Activated gamma-delta T cell treated with Interleukin-2 at 50 U/mL for 16 hours (primary cell): ENCODE data around the gene OR1K1.
"Not testable (repeated sequence)": the region's sequence is repeated elsewhere in the genome, so short reads cannot be mapped to it uniquely, and the experiment has no call there.

Experiments
- DNase-seq: peaks from one replicate; pipeline ENCODE4 v3.0.0-alpha.2; 2020

OR1K1 gene

GRCh38 chr9:122815544-122815943, 15.6 kb downstream of the OR1K1 start:
- no peak for DNase-seq

GRCh38 chr9:122816163-122816867, 16.4 kb downstream of the OR1K1 start:
- DNase-seq = peak; percentile 49

GRCh38 chr9:122819326-122819725, 19.4 kb downstream of the OR1K1 start:
- no peak for DNase-seq

- DNase-seq = no peak
Observed at GRCh38 chr9:122819791-122820489, 20.0 kb downstream of the OR1K1 start.

- no peak for DNase-seq
Observed at GRCh38 chr9:122820490-122820845, 20.5 kb downstream of the OR1K1 start.

GRCh38 chr9:122821278-122821943, 21.5 kb downstream of the OR1K1 start:
- DNase-seq = no peak

GRCh38 chr9:122822056-122822455, 22.1 kb downstream of the OR1K1 start:
- no peak for DNase-seq

GRCh38 chr9:122822938-122823337, 23.0 kb downstream of the OR1K1 start:
- DNase-seq = no peak

GRCh38 chr9:122827761-122828093, 27.8 kb downstream of the OR1K1 start:
- no peak for DNase-seq

- not testable (repeated sequence) for DNase-seq
Observed at GRCh38 chr9:122828965-122829284, 29.0 kb downstream of the OR1K1 start.

- DNase-seq = no peak
Observed at GRCh38 chr9:122832194-122832593, 32.3 kb downstream of the OR1K1 start.

GRCh38 chr9:122835313-122835731, 35.4 kb downstream of the OR1K1 start:
- peak; percentile 24 for DNase-seq

- DNase-seq = no peak
Observed at GRCh38 chr9:122837266-122837850, 37.4 kb downstream of the OR1K1 start.

GRCh38 chr9:122838441-122838840, 38.5 kb downstream of the OR1K1 start:
- DNase-seq = not testable (repeated sequence)

GRCh38 chr9:122841501-122841900, 41.6 kb downstream of the OR1K1 start:
- DNase-seq = no peak

GRCh38 chr9:122844137-122844536, 44.2 kb downstream of the OR1K1 start:
- DNase-seq = no peak

GRCh38 chr9:122845116-122845515, 45.2 kb downstream of the OR1K1 start:
- no peak for DNase-seq

- no peak for DNase-seq
Observed at GRCh38 chr9:122846371-122846940, 46.5 kb downstream of the OR1K1 start.

GRCh38 chr9:122848256-122848943, 48.5 kb downstream of the OR1K1 start:
- no peak for DNase-seq
